Astrocyte (in vitro differentiated cells and primary cell): ENCODE data around the gene ETHE1.

Source experiments
- CTCF ChIP-seq: IDR thresholded peaks from 2 replicates; pipeline ENCODE4 v1.5.1; 2011; ENCODE audit warnings: low read depth, mild to moderate bottlenecking, inconsistent platforms, low read length, moderate library complexity; ENCODE audit not compliant: insufficient read depth
- EZH2 ChIP-seq: IDR thresholded peaks from 2 replicates; pipeline ENCODE4 v1.6.1; 2012; ENCODE audit warnings: mild to moderate bottlenecking, low read length, inconsistent platforms; ENCODE audit not compliant: insufficient read depth

GRCh38 chr19:43503501-43504425, 23.2 kb downstream of the ETHE1 start:
- TF ChIP-seq CTCF = no peak
- TF ChIP-seq EZH2 = no peak
